Stimulated activated CD4-positive, alpha-beta T cell treated with anti-CD3 and anti-CD28 coated beads, TNF-alpha, amount 100 ng/mL, for 1 hour (primary cell): ENCODE measurements around the gene DCP1A.

ENCODE experiments used
- DNase-seq, 3 donors: peaks; one replicate each; pipeline ENCODE4 v3.0.0-alpha.2; 2020; ENCODE audit warnings: low read depth in 3 of 3, low spot score in 1 of 3

The DCP1A gene

GRCh38 chr3:53248161-53248560, 99.2 kb downstream of the DCP1A start:
- DNase-seq, result no peak

GRCh38 chr3:53247619-53248018, 99.7 kb downstream of the DCP1A start:
- DNase-seq, result no peak

GRCh38 chr3:53244271-53244670, 103.1 kb downstream of the DCP1A start:
- DNase-seq, result no peak

- DNase-seq, result no peak
Measured at GRCh38 chr3:53243785-53244184, 103.6 kb downstream of the DCP1A start.

- DNase-seq, result no peak
Measured at GRCh38 chr3:53243165-53243564, 104.2 kb downstream of the DCP1A start.

- DNase-seq, result no peak
Measured at GRCh38 chr3:53242642-53243041, 104.7 kb downstream of the DCP1A start.

- no peak for DNase-seq
Measured at GRCh38 chr3:53242155-53242554, 105.2 kb downstream of the DCP1A start.

GRCh38 chr3:53240989-53241972, 106.1 kb downstream of the DCP1A start:
- DNase-seq, result no peak

GRCh38 chr3:53239800-53240199, 107.5 kb downstream of the DCP1A start:
- DNase-seq, result no peak

- no peak for DNase-seq
Measured at GRCh38 chr3:53238886-53239285, 108.5 kb downstream of the DCP1A start.

GRCh38 chr3:53238051-53238850, 109.1 kb downstream of the DCP1A start:
- DNase-seq, result no peak

- no peak for DNase-seq
Measured at GRCh38 chr3:53236112-53236841, 111.1 kb downstream of the DCP1A start.

GRCh38 chr3:53235545-53235944, 111.8 kb downstream of the DCP1A start:
- no peak for DNase-seq

GRCh38 chr3:53234841-53235232, 112.5 kb downstream of the DCP1A start:
- DNase-seq, result no peak

GRCh38 chr3:53234130-53234840, 113.1 kb downstream of the DCP1A start:
- DNase-seq, result no peak
